SK-N-SH treated with all-trans-retinoic acid at 6 μM for 48 hours (cell line): ENCODE results near the gene SAG.
A peak's percentile ranks its signal among the peaks of the same experiment; 100 is the strongest.

Experiments
- ATAC-seq: fragments of 200-7000 bp; cut with Tn5 transposase; 3 replicates; pipeline ENCODE4 v1.9.1; 2020; ENCODE audit warnings: mild to moderate bottlenecking, moderate library complexity
- ARNTL ChIP-seq: fragments of 450-650 bp; formaldehyde crosslinking; IDR thresholded peaks from 2 replicates; pipeline ENCODE4 v1.5.0; 2020; ENCODE audit warnings: low read depth, mild to moderate bottlenecking, moderate library complexity, borderline replicate concordance
- BACH2 ChIP-seq: fragments of 250-450 bp; sonication (Bioruptor Pico); IDR thresholded peaks from 2 replicates; pipeline ENCODE4 v1.9.0; 2021; ENCODE audit warnings: mild to moderate bottlenecking, borderline replicate concordance
- CREB5 ChIP-seq: fragments of 250-450 bp; sonication (Bioruptor Pico); IDR thresholded peaks from 2 replicates; pipeline ENCODE4 v1.5.1; 2020; ENCODE audit warnings: low read depth, mild to moderate bottlenecking, moderate library complexity
- CSDC2 ChIP-seq: fragments of 250-450 bp; sonication (Bioruptor Pico); IDR thresholded peaks from 2 replicates; pipeline ENCODE4 v1.5.0; 2020; ENCODE audit warnings: mild to moderate bottlenecking, moderate library complexity
- CSRNP3 ChIP-seq: fragments of 250-450 bp; sonication (Bioruptor Pico); IDR thresholded peaks from 2 replicates; pipeline ENCODE4 v1.5.1; 2021; ENCODE audit warnings: mild to moderate bottlenecking, moderate library complexity
- ESRRG ChIP-seq: fragments of 250-450 bp; sonication (Bioruptor Pico); IDR thresholded peaks from 2 replicates; pipeline ENCODE4 v1.6.1; 2021; ENCODE audit warnings: mild to moderate bottlenecking
- GLIS3 ChIP-seq: fragments of 250-450 bp; sonication (Bioruptor Pico); IDR thresholded peaks from 2 replicates; pipeline ENCODE4 v1.5.0; 2020; ENCODE audit warnings: mild to moderate bottlenecking, moderate library complexity
- ISL1 ChIP-seq: fragments of 250-450 bp; sonication (Bioruptor Pico); IDR thresholded peaks from 2 replicates; pipeline ENCODE4 v2.1.2; 2022; ENCODE audit warnings: mild to moderate bottlenecking, moderate library complexity
- OSR1 ChIP-seq: fragments of 250-450 bp; sonication (Bioruptor Pico); IDR thresholded peaks from 2 replicates; pipeline ENCODE4 v1.8.0; 2022; ENCODE audit warnings: moderate library complexity, mild to moderate bottlenecking, inconsistent platforms
- PATZ1 ChIP-seq: fragments of 250-450 bp; sonication (Bioruptor Pico); IDR thresholded peaks from 2 replicates; pipeline ENCODE4 v1.8.0; 2020; ENCODE audit warnings: mild to moderate bottlenecking, moderate library complexity, borderline replicate concordance
- POU6F1 ChIP-seq: fragments of 250-450 bp; sonication (Bioruptor Pico); IDR thresholded peaks from 2 replicates; pipeline ENCODE4 v1.8.0; 2021; ENCODE audit warnings: low read depth, mild to moderate bottlenecking, moderate library complexity, borderline replicate concordance
- PPARA ChIP-seq: fragments of 250-450 bp; sonication (Bioruptor Pico); IDR thresholded peaks from 2 replicates; pipeline ENCODE4 v1.5.0; 2020; ENCODE audit warnings: mild to moderate bottlenecking, borderline replicate concordance
- RARB ChIP-seq: fragments of 250-450 bp; sonication (Bioruptor Pico); IDR thresholded peaks from 2 replicates; pipeline ENCODE4 v1.8.0; 2021; ENCODE audit warnings: mild to moderate bottlenecking, moderate library complexity
- SNAI2 ChIP-seq: fragments of 250-450 bp; sonication (Bioruptor Pico); IDR thresholded peaks from 2 replicates; pipeline ENCODE4 v1.5.0; 2020; ENCODE audit warnings: mild to moderate bottlenecking, moderate library complexity
- TCF4 ChIP-seq: fragments of 250-450 bp; sonication (Bioruptor Pico); IDR thresholded peaks from 2 replicates; pipeline ENCODE4 v1.8.0; 2021; ENCODE audit warnings: mild to moderate bottlenecking, moderate library complexity, borderline replicate concordance
- TOX ChIP-seq: fragments of 250-450 bp; sonication (Bioruptor Pico); IDR thresholded peaks from 2 replicates; pipeline ENCODE4 v1.8.0; 2021; ENCODE audit warnings: mild to moderate bottlenecking, moderate library complexity, borderline replicate concordance
- ZC3H10 ChIP-seq: fragments of 250-450 bp; sonication (Bioruptor Pico); IDR thresholded peaks from 2 replicates; pipeline ENCODE4 v1.5.1; 2021; ENCODE audit warnings: mild to moderate bottlenecking, moderate library complexity
- ZFP3 ChIP-seq: fragments of 250-450 bp; sonication (Bioruptor Pico); IDR thresholded peaks from 2 replicates; pipeline ENCODE4 v1.5.0; 2020; ENCODE audit warnings: mild to moderate bottlenecking, moderate library complexity
- ZFP30 ChIP-seq: fragments of 450-650 bp; formaldehyde crosslinking; IDR thresholded peaks from 2 replicates; pipeline ENCODE4 v1.5.0; 2022; ENCODE audit warnings: mild to moderate bottlenecking, moderate library complexity
- ZNF565 ChIP-seq: fragments of 450-650 bp; formaldehyde crosslinking; conservative IDR thresholded peaks from 2 replicates; pipeline ENCODE4 v1.5.0; 2020; ENCODE audit warnings: low read depth, mild to moderate bottlenecking, moderate library complexity
- ZNF70 ChIP-seq: fragments of 450-650 bp; formaldehyde crosslinking; IDR thresholded peaks from 2 replicates; pipeline ENCODE4 v1.5.0; 2020; ENCODE audit warnings: mild to moderate bottlenecking, moderate library complexity
- ZNF8 ChIP-seq: fragments of 450-650 bp; formaldehyde crosslinking; IDR thresholded peaks from 2 replicates; pipeline ENCODE4 v1.5.0; 2020; ENCODE audit warnings: mild to moderate bottlenecking, moderate library complexity

Gene SAG

GRCh38 chr2:233338046-233338445 is 30.4 kb downstream of the SAG start:
- ATAC-seq: peak; percentile 73

GRCh38 chr2:233338812-233339368 is 31.3 kb downstream of the SAG start:
- no peak for ATAC-seq
- TF ChIP-seq RARB (no peak), CREB5 (CRISPR knock-in tag) (no peak), ZC3H10 (CRISPR knock-in tag) (no peak), SNAI2 (no peak), GLIS3 (CRISPR knock-in tag) (no peak), ZFP3 (CRISPR knock-in tag) (no peak), ZNF8 (CRISPR knock-in tag) (no peak), BACH2 (CRISPR knock-in tag) (no peak), TOX (CRISPR knock-in tag) (no peak), OSR1 (CRISPR knock-in tag) (no peak), ISL1 (CRISPR knock-in tag) (no peak), PPARA (CRISPR knock-in tag) (no peak), ARNTL (no peak), PATZ1 (CRISPR knock-in tag) (no peak)

More at GRCh38 chr2:233338046-233338445, 30.4 kb downstream of the SAG start:
- TF ChIP-seq POU6F1 (CRISPR knock-in tag) (no peak), TCF4 (CRISPR knock-in tag) (no peak), PPARA (CRISPR knock-in tag) (no peak), SNAI2 (no peak), ZNF8 (CRISPR knock-in tag) (no peak), ZC3H10 (CRISPR knock-in tag) (no peak), ISL1 (CRISPR knock-in tag) (no peak)
- TF ChIP-seq, all 23 proteins: peak for 0

GRCh38 chr2:233339427-233339826 is 31.8 kb downstream of the SAG start:
- ATAC-seq: no peak
- TF ChIP-seq BACH2 (CRISPR knock-in tag) (no peak), ZNF565 (CRISPR knock-in tag) (no peak), ZNF70 (no peak), ESRRG (CRISPR knock-in tag) (no peak), ZFP30 (CRISPR knock-in tag) (no peak), CREB5 (CRISPR knock-in tag) (no peak), CSRNP3 (CRISPR knock-in tag) (no peak), ARNTL (no peak), CSDC2 (CRISPR knock-in tag) (no peak), ZC3H10 (CRISPR knock-in tag) (no peak), ZNF8 (CRISPR knock-in tag) (no peak), GLIS3 (CRISPR knock-in tag) (no peak), OSR1 (CRISPR knock-in tag) (no peak), SNAI2 (no peak), RARB (no peak)
